GM19324 (cell line): ENCODE measurements around the gene SNX21.
A peak's percentile ranks its signal among the peaks of the same experiment; 100 is the strongest.

Experiments used
- ATAC-seq: cut with Tn5 transposase; IDR thresholded peaks from one replicate; pipeline ENCODE4 v1.9.1; 2021; ENCODE audit warnings: mild to moderate bottlenecking, moderate library complexity; ENCODE audit not compliant: unreplicated experiment, low FRiP score

SNX21 gene

DNA sequence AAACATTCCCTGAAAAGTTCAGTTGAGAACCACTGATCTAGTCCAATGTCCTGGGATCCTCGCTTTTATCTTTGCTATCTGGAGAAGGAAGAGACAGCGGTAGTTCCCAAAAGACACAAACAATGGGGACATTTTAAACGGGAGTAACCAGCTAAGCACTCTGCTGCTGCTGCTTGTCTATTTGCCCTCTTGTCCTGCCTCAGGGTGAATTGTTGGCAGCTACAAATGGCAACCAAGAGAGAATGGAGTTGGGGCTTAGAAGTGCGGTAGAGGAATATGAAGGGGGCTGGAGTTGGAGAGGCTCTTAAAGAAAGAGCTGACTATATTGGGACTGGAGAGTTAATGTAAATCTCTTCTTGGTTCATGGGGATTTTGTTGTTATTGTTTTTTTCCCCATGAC, 41.0 kb downstream of the SNX21 start:
- ATAC-seq: no peak

DNA sequence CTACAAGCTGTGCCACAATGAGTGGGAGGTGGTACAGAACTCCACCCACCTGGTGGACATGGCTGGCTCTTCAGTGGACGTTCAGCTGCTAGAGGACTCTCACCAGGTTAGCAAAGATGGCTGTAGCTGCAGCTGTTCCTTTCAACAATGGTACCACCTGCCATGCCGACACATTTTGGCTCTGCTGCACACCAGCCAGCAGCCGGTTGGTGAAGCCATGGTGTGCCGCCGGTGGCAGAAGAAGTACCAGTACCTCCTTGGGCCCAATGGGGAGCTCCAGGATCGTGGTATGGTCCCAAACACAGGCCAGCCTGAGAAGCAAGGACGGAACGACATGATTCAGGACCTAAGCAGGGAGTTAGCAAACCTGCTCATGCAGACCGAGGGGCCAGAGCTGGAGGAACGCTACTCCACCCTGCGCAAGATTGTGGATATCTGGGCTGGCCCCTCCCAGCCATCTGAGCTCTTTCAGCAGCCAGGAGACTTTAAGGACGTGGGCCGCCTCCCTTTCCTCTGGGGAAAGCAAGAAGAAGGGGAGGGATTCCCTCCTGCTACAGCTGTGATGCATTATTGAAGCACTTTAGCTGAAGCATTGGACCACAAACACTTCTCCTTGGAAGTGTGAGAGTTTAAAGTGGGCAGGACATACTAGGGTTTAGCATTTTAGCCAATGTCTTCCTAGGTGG, 44.6 kb downstream of the SNX21 start:
- no peak for ATAC-seq

DNA sequence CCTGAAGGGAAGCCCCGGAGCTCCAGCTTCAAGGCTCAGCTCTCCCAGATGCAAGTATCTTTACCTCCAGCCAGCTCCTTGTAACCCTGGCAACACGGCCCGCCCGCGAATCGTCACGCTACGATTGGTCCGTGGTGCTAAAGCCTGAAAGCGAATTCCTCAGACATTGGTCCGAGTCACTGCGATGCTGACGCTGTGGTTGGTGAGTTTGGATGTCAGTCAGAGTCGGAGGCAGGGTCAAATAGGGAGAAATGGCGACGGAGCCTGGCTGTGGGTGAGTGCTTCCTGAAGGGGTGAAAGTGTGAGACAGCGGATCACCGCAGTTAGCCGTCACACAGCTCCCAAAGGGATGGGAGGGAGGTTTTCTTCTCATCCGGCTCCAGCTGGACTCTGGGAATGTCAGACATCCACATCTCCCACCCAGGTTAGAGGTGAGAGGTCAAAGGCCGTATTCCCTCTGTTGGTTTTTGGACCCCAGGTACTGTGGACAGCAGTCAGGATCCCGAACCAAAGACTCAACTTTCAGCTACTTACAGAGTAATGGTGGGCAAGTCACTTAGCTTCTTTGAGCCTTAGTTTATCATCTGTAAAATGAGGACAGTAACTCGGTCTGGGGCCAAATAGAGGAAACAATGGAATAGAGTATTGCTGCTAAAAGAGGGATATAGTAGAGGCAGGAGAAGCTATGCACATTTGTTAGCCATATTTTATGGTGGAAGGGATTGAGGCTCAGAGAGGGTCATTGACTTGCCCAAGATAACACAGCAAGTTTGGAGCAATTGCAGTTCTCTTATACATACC, 47.6 kb downstream of the SNX21 start, which contains the start of gene ZSWIM1:
Gene ZSWIM1, plus strand, starts transcription at position 240 of the 801 bp plus-strand sequence. CDS start 1,366 bp downstream, outside the sequence.
- peak; percentile 96 for ATAC-seq

DNA sequence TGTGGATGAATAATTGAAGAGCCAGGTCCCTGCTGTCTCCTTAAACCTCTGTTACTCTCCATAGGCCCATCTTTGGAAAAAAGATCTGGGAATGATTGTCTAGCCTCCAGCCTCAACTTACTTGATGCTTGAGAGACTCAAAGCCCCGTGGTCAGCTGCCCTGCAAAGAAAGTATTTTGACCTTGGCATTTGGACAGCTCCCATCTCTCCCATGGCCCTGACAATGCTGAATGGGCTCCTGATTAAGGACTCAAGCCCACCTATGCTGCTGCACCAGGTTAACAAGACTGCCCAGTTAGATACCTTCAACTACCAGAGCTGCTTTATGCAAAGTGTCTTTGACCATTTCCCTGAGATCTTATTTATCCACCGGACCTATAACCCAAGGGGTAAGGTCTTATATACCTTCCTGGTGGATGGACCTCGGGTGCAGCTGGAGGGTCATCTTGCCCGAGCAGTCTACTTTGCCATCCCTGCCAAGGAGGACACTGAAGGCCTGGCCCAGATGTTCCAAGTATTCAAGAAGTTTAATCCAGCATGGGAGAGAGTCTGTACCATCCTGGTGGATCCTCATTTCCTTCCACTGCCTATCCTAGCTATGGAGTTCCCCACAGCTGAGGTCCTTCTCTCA, 49.0 kb downstream of the SNX21 start:
- no peak for ATAC-seq

DNA sequence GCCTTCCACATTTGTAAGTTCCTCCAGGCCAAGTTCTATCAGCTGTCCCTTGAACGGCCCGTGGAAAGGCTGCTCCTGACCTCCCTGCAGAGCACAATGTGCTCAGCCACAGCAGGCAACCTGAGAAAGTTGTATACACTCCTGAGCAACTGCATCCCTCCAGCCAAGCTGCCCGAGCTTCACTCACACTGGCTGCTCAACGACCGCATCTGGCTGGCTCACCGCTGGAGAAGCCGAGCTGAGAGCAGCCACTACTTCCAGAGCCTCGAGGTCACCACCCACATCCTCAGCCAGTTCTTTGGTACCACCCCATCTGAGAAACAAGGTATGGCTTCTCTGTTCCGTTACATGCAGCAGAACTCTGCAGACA, 49.5 kb downstream of the SNX21 start:
- no peak for ATAC-seq

DNA sequence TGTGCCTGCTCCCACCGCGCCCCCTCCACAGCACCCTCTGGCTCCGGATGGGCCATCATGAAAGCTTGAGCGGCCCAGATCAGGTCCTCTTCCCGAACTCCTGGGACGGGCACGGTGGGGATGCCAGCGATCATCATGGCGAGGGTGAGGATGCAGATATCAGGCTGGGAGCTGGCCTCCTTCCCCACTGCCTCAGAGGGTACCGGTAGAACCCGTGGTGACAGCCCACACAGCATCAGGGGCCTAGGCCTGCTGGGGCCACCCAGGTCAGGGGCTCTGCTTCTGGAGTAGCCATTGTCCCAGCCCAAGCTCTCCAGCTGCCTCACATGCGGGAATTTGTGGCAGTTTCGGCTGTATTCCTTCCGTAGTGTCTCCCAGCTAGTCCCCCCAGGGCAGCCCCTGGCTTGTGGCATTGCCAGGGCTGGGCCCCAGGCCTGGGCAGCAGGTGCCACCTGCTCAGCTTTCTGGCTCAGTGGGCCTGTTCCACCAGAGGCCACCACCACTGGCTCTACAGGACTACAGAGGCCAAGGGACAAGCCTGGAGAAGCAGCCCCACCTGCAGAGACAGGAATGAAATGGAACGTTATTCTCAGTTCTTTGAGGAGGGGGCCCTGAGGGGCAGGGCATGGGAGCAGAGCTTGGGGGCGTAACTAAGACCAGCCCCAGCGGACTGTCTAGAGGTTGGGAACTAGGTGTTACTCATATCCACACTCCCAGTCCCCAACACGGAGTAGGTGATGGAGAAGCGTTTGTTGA, 53.2 kb downstream of the SNX21 start:
- no peak for ATAC-seq

DNA sequence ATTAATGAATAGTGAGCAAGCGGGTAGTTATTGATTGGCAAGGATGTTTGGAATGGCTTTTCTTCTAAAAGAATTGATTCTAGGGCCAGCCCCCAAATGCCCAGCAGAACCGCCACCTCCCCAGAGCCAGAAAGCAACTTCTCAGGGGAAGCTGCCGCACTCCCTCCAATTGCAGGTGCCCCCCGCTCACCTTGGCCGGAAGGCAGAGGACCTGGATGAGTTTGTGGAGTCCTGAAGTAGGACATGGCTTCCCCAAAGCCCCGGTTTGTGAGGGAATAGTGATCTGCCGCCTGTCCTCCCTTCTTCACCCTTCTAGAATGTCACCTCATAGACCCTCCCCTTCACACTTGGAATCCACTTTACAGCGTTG, 53.7 kb downstream of the SNX21 start, which contains the start of gene SPATA25:
Gene SPATA25, minus strand, starts transcription at position 277 of the 370 bp plus-strand sequence. Its CDS starts 32 bp downstream, at position 245.
- no peak for ATAC-seq

DNA sequence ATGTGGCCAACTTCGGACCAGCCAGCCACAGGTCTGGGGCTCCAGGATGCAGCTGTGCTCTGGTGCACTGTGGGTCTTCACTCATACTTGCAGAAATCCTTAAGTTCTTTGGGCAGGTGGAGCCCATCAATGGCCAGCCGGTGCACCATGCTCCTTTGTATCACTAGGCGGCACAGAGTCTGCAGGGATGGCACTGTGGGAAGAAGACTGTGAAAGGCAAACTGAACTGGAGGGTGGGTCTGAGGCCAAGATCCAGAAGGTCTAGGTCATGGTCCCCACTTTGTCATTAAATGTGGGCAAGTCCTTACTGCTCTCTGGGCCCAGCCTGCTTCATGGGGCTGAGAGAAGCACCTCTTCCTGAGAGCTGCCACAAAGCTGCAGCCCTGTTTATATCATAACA, 55.1 kb downstream of the SNX21 start:
- ATAC-seq: no peak

DNA sequence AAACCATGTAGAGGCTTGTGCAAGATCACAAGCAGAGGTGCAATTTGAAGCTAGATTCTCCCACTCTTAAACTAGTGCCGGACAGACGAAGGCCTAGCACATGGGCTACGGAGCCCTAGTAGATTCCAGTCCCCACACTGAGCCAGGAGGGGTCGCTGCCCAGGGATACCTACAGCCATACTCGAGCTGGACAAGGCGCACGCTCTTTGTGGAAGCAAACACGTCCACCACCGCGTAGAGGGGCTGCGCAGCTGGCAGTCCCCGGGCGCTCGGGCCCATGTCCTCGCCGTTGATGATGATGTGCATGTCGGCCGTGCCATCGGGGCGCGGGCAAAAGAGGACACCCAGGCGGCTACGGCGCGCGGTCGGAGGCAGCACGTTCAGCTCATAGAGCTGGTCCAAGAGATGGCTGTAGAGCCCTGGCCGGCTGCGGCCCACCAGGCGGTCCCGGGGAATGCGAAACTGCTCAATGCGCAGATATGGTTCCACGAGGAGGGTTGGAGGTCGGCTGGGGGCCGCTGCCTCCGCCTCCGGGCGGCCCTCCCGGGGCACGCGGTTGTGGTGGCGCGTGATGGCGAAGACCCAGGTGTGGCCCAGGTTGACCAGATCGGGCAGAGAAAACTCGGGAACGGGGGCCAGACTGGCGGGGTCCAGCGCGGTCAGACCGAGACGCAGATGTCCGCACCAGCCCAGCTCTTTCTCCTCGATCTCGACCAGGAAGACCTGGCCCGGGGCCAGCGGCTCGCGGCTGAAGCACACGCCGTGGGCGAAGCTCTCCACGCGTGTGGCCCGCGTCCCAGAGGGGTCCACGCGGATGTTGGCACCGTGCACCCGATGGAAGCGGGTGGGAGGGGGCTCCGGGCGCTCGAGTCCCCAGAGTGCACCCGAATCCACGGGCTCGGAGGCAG, 56.7 kb downstream of the SNX21 start:
- no peak for ATAC-seq

DNA sequence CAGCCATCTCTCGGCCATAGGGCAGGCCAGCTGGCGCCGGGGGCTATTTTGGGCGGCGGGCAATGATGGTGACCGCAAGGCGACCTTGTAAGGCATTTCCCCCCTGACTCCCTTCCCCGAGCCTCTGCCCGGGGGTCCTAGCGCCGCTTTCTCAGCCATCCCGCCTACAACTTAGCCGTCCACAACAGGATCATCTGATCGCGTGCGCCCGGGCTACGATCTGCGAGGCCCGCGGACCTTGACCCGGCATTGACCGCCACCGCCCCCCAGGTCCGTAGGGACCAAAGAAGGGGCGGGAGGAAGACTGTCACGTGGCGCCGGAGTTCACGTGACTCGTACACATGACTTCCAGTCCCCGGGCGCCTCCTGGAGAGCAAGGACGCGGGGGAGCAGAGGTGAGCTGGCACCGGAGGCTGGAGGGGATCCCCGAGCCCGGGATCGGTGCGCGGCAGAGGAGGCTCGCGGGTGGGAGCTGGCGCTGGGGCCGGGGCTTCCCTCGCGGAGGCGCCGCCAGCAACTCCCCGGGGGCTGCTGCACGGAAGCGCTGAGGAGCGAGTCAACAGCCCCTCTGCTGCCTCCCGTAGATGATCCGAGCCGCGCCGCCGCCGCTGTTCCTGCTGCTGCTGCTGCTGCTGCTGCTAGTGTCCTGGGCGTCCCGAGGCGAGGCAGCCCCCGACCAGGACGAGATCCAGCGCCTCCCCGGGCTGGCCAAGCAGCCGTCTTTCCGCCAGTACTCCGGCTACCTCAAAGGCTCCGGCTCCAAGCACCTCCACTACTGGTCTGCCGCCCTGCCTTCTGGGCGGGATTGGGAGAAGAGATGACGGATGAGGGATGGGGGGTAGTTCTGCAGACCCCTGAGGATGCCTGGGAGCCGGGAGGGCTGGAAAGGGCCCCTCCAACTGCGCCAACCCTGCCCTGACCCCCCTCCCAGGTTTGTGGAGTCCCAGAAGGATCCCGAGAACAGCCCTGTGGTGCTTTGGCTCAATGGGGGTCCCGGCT, 57.7 kb downstream of the SNX21 start, which contains the start of the genes CTSA and NEURL2:
Gene CTSA, plus strand, starts transcription at position 351 of the 999 bp plus-strand sequence. Its CDS starts 234 bp downstream, at position 585.
Gene NEURL2, minus strand, starts transcription at position 224 of the 999 bp plus-strand sequence. Its CDS starts 217 bp downstream, at position 7.
- ATAC-seq: peak; percentile 84

DNA sequence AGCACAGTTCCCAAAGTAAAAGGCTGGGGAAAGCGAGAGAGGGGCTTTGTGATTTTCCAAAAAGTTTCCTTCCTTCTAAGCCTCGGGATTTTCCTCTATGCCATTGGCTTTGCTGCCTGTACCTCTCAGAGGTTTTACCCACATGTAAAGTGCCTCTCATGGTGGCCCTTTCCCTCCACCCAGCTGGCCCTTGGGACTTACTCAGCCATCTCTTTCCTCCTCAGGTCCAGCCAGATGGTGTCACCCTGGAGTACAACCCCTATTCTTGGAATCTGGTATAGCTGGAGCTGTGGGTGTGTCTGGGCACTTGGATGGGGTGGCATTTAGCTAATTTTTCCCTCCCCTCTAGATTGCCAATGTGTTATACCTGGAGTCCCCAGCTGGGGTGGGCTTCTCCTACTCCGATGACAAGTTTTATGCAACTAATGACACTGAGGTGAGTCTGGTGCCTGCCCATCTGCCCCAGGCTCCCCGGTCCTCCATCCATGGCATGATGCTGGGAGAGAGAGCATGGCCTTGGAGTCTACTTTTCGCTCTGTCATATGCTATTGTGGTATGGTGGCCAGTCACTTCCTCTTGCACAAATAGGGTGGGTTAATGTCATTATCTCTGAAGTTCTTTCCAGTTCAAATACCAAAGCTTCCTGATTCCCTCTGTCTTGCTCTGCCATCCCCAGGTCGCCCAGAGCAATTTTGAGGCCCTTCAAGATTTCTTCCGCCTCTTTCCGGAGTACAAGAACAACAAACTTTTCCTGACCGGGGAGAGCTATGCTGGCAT, 58.6 kb downstream of the SNX21 start:
- ATAC-seq: no peak
